Measurements from ENCODE around the gene PGS1. TPM values are rescaled to one million over a fixed set of nuclear protein-coding genes. Genes with fewer than 3 reads are reported as not detected.

The PGS1 gene
- total RNA-seq, 6 experiments from 2014 or later, result 20.2 to 26.1 (median 24.5) TPM

GRCh38 chr17:78349891-78350642 is 28.4 kb upstream of the PGS1 start:
- TF ChIP-seq, protein P1, sequence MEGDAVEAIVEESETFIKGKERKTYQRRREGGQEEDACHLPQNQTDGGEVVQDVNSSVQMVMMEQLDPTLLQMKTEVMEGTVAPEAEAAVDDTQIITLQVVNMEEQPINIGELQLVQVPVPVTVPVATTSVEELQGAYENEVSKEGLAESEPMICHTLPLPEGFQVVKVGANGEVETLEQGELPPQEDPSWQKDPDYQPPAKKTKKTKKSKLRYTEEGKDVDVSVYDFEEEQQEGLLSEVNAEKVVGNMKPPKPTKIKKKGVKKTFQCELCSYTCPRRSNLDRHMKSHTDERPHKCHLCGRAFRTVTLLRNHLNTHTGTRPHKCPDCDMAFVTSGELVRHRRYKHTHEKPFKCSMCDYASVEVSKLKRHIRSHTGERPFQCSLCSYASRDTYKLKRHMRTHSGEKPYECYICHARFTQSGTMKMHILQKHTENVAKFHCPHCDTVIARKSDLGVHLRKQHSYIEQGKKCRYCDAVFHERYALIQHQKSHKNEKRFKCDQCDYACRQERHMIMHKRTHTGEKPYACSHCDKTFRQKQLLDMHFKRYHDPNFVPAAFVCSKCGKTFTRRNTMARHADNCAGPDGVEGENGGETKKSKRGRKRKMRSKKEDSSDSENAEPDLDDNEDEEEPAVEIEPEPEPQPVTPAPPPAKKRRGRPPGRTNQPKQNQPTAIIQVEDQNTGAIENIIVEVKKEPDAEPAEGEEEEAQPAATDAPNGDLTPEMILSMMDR (IDR thresholded peaks at IDR 0.05), result peak; percentile 54

GRCh38 chr17:78351449-78352006 is 26.9 kb upstream of the PGS1 start:
- peaks cover 21% of the 10 kb centered on the region for H3K27me3 Mint-ChIP-seq (ENCODE audit: insufficient read depth)
- H3K36me3 Mint-ChIP-seq (ENCODE audit: low read depth), result no peaks in the 10 kb centered on the region; the same call in none of the 2 replicates
- peak overlapping the region; percentile 78 for H3K4me3 Mint-ChIP-seq
- no peaks in the 10 kb centered on the region for H3K9me3 Mint-ChIP-seq
- TF ChIP-seq, protein P1 (IDR thresholded peaks at IDR 0.05), result no peak; the same call in 1 of the 2 replicates
- H3K4me1 Mint-ChIP-seq (ENCODE audit: low read depth), result peaks cover 78% of the 10 kb centered on the region
- peak; percentile 85 for DNase-seq
- peak overlapping the region; percentile 97 for H3K27ac Mint-ChIP-seq

More at GRCh38 chr17:78349891-78350642, 28.4 kb upstream of the PGS1 start:
- Mint-ChIP-seq H3K27ac (no peak overlapping the region), H3K36me3 (ENCODE audit: low read depth) (no peaks in the 10 kb centered on the region; the same call in 1 of the 2 replicates), H3K9me3 (no peaks in the 10 kb centered on the region), H3K4me3 (no peak overlapping the region; the same call in 1 of the 2 replicates), H3K27me3 (ENCODE audit: insufficient read depth) (peaks cover 8% of the 10 kb centered on the region), H3K4me1 (ENCODE audit: low read depth) (peaks cover 72% of the 10 kb centered on the region)
- no peak for DNase-seq

DNA sequence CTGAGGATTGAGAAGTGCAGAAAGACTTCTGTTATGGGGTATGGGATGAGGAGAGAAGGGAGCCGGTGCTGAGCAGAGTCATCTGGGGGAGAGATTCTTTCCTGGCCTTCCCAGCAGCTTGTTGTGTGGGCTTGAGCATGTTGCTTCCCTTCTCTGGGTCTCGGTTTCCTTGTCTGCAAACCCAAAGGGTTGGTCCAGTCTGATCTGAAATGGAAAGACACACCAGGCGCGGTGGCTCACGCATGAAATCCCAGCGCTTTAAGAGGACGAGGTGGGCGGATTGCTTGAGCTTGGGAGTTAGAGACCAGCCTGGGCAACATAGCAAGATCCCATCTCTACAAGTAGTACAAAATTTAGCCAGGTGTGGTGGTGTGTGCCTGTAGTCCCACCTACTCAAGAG is 24.6 kb upstream of the PGS1 start:
- DNase-seq, result no peak
- TF ChIP-seq, protein P1 (IDR thresholded peaks at IDR 0.05), result no peak
- Mint-ChIP-seq H3K4me1 (ENCODE audit: low read depth) (peaks cover 86% of the 10 kb centered on the region), H3K4me3 (peak overlapping the region; percentile 93), H3K27me3 (ENCODE audit: insufficient read depth) (peaks cover 27% of the 10 kb centered on the region), H3K9me3 (no peaks in the 10 kb centered on the region), H3K36me3 (ENCODE audit: low read depth) (peaks cover 22% of the 10 kb centered on the region), H3K27ac (peak overlapping the region; percentile 98)

- peaks cover 22% of the 10 kb centered on the region for H3K36me3 Mint-ChIP-seq (ENCODE audit: low read depth)
- TF ChIP-seq, protein P1 (IDR thresholded peaks at IDR 0.05), result no peak
- H3K4me1 Mint-ChIP-seq (ENCODE audit: low read depth), result peaks cover 76% of the 10 kb centered on the region
- DNase-seq, result no peak
- peak overlapping the region; percentile 93 for H3K4me3 Mint-ChIP-seq
- no peaks in the 10 kb centered on the region for H3K9me3 Mint-ChIP-seq
- H3K27me3 Mint-ChIP-seq (ENCODE audit: insufficient read depth), result peaks cover 28% of the 10 kb centered on the region
- peak overlapping the region; percentile 98 for H3K27ac Mint-ChIP-seq
Observed at GRCh38 chr17:78355045-78355641, 23.3 kb upstream of the PGS1 start.

- TF ChIP-seq, protein P1 (IDR thresholded peaks at IDR 0.05), result no peak
- peaks cover 25% of the 10 kb centered on the region for H3K27me3 Mint-ChIP-seq (ENCODE audit: insufficient read depth)
- no peaks in the 10 kb centered on the region for H3K9me3 Mint-ChIP-seq
- no peak for DNase-seq
- H3K27ac Mint-ChIP-seq, result peak overlapping the region; percentile 98
- peak overlapping the region; percentile 93 for H3K4me3 Mint-ChIP-seq
- peaks cover 71% of the 10 kb centered on the region for H3K4me1 Mint-ChIP-seq (ENCODE audit: low read depth)
- peaks cover 22% of the 10 kb centered on the region for H3K36me3 Mint-ChIP-seq (ENCODE audit: low read depth)
Observed at GRCh38 chr17:78355701-78356100, 22.7 kb upstream of the PGS1 start.
